Prostate gland (tissue), 2 donors: Measurements from ENCODE around the gene DNAJC1.

ENCODE experiments used
- POLR2A ChIP-seq: fragments of 450-650 bp; IDR thresholded peaks from one replicate; pipeline ENCODE4 v1.6.1; 2016; ENCODE audit warnings: antibody characterized with exemption, mild to moderate bottlenecking
- TF ChIP-seq, protein P1 (sequence below), 4 experiments: fragments of 200-600 bp in 2 of 4; fragments of 450-650 bp in 2 of 4; sonication (generic) in 2 of 4; IDR thresholded peaks; 1 replicate in 3 of 4; 2 replicates in 1 of 4; pipeline ENCODE4 v1.5.1; 2016 to 2019; ENCODE audit warnings: antibody characterized with exemption in 4 of 4, mild to moderate bottlenecking in 2 of 4, moderate library complexity in 2 of 4

DNA sequence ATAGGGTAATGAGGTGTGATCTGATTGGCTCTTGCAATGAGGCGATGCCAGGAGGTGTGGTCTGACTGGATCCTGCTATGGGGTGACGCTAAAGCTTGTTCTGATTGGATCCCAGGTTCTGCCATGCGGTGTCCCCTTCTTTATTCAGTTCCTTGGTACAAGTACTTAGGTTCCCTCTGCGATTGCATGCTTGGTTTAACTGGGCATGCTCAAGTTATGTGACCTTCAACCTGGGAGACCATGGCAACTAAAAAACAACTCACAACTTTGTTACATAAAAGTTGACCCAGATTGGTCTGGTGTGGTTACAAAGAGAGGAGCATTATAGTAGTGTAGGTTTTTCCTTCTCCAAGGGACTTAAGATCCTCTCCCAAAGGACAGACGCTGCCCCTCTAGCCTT lies 49.5 kb upstream of the DNAJC1 start:
- TF ChIP-seq, protein P1, sequence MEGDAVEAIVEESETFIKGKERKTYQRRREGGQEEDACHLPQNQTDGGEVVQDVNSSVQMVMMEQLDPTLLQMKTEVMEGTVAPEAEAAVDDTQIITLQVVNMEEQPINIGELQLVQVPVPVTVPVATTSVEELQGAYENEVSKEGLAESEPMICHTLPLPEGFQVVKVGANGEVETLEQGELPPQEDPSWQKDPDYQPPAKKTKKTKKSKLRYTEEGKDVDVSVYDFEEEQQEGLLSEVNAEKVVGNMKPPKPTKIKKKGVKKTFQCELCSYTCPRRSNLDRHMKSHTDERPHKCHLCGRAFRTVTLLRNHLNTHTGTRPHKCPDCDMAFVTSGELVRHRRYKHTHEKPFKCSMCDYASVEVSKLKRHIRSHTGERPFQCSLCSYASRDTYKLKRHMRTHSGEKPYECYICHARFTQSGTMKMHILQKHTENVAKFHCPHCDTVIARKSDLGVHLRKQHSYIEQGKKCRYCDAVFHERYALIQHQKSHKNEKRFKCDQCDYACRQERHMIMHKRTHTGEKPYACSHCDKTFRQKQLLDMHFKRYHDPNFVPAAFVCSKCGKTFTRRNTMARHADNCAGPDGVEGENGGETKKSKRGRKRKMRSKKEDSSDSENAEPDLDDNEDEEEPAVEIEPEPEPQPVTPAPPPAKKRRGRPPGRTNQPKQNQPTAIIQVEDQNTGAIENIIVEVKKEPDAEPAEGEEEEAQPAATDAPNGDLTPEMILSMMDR (IDR thresholded peaks at IDR 0.05): no peak
- no peak for TF ChIP-seq POLR2A
